Measurements from ENCODE around the gene CPSF3. TPM values are rescaled to one million over a fixed set of nuclear protein-coding genes. Genes with fewer than 3 reads are reported as not detected.

Gene CPSF3
- total RNA-seq, 1 donor from 2014 or later: 91.2 TPM

DNA sequence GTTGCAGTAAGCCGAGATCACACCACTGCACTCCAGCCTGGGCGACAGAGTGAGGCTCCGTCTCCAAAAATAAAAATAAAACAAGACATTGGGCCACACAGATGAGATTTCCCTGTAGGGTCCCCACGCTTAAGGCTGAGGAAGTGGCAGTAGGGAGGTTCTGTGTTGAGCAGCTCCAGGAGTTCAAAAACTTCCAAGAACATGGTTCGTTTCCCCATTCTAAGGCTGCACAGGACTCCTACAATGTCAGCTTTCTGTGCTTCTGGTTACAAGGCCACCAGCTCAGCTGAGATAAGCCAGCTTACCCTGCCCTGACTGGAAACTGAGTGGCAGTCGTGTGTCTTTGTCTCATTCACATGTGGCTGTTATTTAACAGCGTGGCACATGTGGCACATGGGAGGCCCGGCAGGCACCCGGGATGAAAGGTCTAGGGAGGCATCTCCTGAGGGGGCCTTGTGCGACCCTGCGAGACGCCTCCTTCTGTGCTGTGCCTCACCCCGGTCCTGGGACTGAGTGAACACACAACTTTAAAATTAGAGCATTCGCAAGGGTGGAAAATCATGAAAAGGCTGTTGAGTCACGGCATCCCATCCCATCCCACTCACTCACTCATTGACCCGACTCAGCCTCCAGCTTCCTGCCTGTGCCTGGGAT is 7.8 kb upstream of the CPSF3 start:
- DNase-seq (ENCODE audit: low read depth): no peak
- TF ChIP-seq, protein P1, sequence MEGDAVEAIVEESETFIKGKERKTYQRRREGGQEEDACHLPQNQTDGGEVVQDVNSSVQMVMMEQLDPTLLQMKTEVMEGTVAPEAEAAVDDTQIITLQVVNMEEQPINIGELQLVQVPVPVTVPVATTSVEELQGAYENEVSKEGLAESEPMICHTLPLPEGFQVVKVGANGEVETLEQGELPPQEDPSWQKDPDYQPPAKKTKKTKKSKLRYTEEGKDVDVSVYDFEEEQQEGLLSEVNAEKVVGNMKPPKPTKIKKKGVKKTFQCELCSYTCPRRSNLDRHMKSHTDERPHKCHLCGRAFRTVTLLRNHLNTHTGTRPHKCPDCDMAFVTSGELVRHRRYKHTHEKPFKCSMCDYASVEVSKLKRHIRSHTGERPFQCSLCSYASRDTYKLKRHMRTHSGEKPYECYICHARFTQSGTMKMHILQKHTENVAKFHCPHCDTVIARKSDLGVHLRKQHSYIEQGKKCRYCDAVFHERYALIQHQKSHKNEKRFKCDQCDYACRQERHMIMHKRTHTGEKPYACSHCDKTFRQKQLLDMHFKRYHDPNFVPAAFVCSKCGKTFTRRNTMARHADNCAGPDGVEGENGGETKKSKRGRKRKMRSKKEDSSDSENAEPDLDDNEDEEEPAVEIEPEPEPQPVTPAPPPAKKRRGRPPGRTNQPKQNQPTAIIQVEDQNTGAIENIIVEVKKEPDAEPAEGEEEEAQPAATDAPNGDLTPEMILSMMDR (conservative IDR thresholded peaks at IDR 0.05; ENCODE audit: low read depth, low read length): no peak
- no peak overlapping the region for H3K4me3 ChIP-seq (ENCODE audit: low read depth, low read length)

GRCh38 chr2:9416267-9416961 is 7.0 kb upstream of the CPSF3 start:
- DNase-seq (ENCODE audit: low read depth): no peak
- no peak overlapping the region for H3K4me3 ChIP-seq (ENCODE audit: low read depth, low read length)
- TF ChIP-seq, protein P1 (conservative IDR thresholded peaks at IDR 0.05; ENCODE audit: low read depth, low read length): no peak

GRCh38 chr2:9416962-9417316 is 6.5 kb upstream of the CPSF3 start:
- no peak for DNase-seq (ENCODE audit: low read depth)
- TF ChIP-seq, protein P1 (conservative IDR thresholded peaks at IDR 0.05; ENCODE audit: low read depth, low read length): no peak

DNA sequence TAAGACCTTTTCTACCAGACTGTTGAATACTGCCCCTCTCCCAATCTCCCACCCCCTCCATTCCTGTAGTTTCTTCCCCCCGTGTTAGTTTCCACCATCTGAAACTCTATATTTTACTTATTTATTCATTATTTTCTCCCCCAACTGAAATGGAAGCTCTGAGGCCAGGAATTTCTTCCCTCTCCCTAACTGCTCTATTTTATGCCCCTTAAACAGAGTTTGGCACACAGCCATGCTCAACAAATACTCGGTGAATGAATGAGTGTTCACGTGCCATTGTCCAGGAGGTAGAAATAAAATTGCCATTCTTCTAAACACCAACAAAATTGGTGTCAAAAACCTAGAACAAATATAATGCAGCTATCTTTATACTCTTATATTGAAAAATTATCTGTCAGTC is 5.7 kb upstream of the CPSF3 start:
- no peak overlapping the region for H3K4me3 ChIP-seq (ENCODE audit: low read depth, low read length)
- TF ChIP-seq, protein P1 (conservative IDR thresholded peaks at IDR 0.05; ENCODE audit: low read depth, low read length): no peak
- DNase-seq (ENCODE audit: low read depth): no peak

More at GRCh38 chr2:9416962-9417316, 6.5 kb upstream of the CPSF3 start:
- H3K4me3 ChIP-seq (ENCODE audit: low read depth, low read length): no peak overlapping the region

GRCh38 chr2:9418746-9419145 is 4.7 kb upstream of the CPSF3 start:
- H3K4me3 ChIP-seq (ENCODE audit: low read depth, low read length): no peak overlapping the region
- no peak for DNase-seq (ENCODE audit: low read depth)
- TF ChIP-seq, protein P1 (conservative IDR thresholded peaks at IDR 0.05; ENCODE audit: low read depth, low read length): no peak

DNA sequence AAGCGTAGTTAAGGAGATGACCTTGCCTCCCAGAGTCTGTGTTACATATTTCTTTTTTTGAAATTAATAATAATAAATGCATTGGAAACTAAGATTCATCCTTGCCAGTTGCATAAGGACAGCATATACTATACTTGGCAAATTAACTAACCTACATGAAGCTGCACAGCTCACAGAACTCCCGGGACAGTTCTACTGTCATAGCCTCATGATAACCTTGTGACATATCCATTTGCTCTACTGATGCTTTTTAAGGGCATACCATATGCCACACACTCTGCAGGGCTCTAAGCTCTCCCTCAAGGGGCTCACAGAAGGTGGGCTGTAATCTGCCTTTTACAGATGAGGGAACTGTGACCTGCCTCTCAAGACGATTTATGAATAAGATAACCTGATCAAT is 3.9 kb upstream of the CPSF3 start:
- H3K4me3 ChIP-seq (ENCODE audit: low read depth, low read length): no peak overlapping the region
- DNase-seq (ENCODE audit: low read depth): no peak
- TF ChIP-seq, protein P1 (conservative IDR thresholded peaks at IDR 0.05; ENCODE audit: low read depth, low read length): no peak

DNA sequence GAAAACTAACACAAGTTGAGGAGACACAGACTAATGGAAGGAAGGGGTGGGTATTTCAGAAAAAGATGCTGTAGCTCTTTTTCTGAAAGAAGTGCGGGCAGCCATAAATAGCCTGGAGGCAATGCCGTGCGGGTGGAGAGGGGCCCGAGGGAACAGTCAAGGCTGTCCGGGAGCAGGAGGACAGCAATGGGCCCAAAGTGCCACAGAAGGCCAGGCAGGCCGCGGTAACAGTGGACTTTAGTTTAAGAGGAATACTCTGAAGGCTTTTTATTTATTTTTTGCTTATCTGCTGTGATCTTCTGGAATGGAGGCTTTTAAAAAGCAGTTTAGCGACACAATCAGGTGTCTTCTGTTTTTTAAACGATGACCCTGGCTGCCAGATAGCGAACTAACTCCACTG is 3.0 kb upstream of the CPSF3 start:
- no peak overlapping the region for H3K4me3 ChIP-seq (ENCODE audit: low read depth, low read length)
- no peak for DNase-seq (ENCODE audit: low read depth)
- TF ChIP-seq, protein P1 (conservative IDR thresholded peaks at IDR 0.05; ENCODE audit: low read depth, low read length): no peak

Measured in epithelial cell of proximal tubule (primary cell).